ENCODE data around the gene CDO1.

The CDO1 gene

GRCh38 chr5:115816226-115817081 lies at the start of gene CDO1:
Gene CDO1 (minus strand): TSS chr5:115816659. CDS start chr5:115816397, 262 bp downstream.
- Histone ChIP-seq H3K4me3 (ENCODE audit: low read depth, low read length) (peak within 1 kb of the TSS; percentile 73), H3K27ac (peak within 1 kb of the TSS; percentile 76), H3K27me3 (replicated peaks) (no peaks in the 10 kb centered on the region), H3K36me3 (replicated peaks) (no peaks in the 10 kb centered on the region)
- peak; percentile 60 for DNase-seq
- TF ChIP-seq CTCF (IDR thresholded peaks at IDR 0.05; ENCODE audit: low read depth, low read length, missing control alignments): no peak
- in situ Hi-C loops (cut with HindIII; ENCODE audit: low pct_ligation_motif_present, low sequenced_read_pairs): no loop called here

- TF ChIP-seq CTCF (IDR thresholded peaks at IDR 0.05; ENCODE audit: low read depth, low read length, missing control alignments): no peak
- Histone ChIP-seq H3K4me3 (ENCODE audit: low read depth, low read length) (no peak overlapping the region), H3K36me3 (replicated peaks) (no peaks in the 10 kb centered on the region), H3K27ac (no peak overlapping the region), H3K27me3 (replicated peaks) (no peaks in the 10 kb centered on the region)
- DNase-seq: no peak
- in situ Hi-C loops (cut with HindIII; ENCODE audit: low pct_ligation_motif_present, low sequenced_read_pairs): no loop called here
These were observed 42.9 kb upstream of the CDO1 start for GRCh38 chr5:115859378-115859777.

DNA sequence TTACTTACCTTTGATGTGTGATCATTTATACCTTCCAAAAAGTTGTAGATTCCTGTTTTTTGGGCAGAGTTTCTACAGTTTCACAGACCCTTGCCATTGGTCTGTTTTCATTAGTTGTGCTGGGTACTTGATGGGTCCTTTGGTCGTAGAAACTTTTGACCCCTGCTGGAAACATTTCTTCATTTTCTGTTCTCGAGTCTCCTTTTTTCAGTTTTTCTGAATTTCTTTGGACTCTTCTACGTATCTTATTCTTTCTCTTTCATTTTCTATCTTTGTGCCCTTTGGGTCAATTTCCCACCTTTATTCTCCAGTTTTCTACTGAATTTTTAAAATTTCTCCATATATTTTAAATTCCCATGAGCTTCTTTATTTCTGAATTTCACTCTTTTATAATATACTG lies 41.9 kb upstream of the CDO1 start:
- no peak overlapping the region for H3K4me3 ChIP-seq (ENCODE audit: low read depth, low read length)
- peak overlapping the region; percentile 66 for H3K27ac ChIP-seq
- TF ChIP-seq CTCF (IDR thresholded peaks at IDR 0.05; ENCODE audit: low read depth, low read length, missing control alignments): no peak
- H3K27me3 ChIP-seq (replicated peaks): no peaks in the 10 kb centered on the region
- in situ Hi-C loops (cut with HindIII; ENCODE audit: low pct_ligation_motif_present, low sequenced_read_pairs): no loop called here
- peaks cover 2% of the 10 kb centered on the region for H3K36me3 ChIP-seq (replicated peaks)
- DNase-seq: no peak

DNA sequence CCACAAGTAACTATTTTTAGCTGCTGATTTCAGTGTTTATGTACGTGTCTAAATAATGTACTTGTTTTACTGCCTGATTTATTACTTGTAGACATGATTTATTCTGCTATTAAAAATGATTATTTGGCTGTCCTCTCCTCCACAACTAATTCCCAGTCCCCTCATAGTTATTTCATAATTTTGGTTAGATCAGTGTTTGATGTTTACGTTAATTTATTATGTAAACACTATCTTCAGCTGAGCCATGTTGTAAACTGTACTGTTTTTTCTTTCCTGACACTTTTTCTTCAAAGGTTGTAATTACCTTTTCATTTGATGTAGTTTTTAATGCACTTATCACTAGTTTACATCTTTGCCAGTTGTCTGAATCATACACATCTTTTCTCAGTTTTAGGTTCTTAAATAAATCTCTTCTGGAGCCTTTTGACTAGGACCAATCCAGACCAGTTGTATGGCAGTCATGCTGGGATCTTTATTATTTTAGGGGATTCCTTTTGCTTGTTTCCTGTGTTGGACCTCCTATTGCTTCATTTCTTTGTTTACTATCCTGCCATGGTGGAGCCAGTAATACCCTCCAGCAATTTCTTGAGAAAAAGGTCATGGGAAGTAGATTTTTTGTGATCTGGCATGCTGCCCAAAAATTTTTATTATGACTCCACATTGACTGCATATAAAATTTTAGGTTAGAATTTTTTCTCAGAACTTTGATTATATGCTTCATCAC lies 41.3 kb upstream of the CDO1 start:
- Histone ChIP-seq H3K4me3 (ENCODE audit: low read depth, low read length) (no peak overlapping the region), H3K27me3 (replicated peaks) (no peaks in the 10 kb centered on the region), H3K27ac (peak overlapping the region; percentile 66), H3K36me3 (replicated peaks) (peaks cover 2% of the 10 kb centered on the region)
- in situ Hi-C loops (cut with HindIII; ENCODE audit: low pct_ligation_motif_present, low sequenced_read_pairs): no loop called here
- no peak for TF ChIP-seq CTCF (IDR thresholded peaks at IDR 0.05; ENCODE audit: low read depth, low read length, missing control alignments)
- DNase-seq: peak; percentile 72

DNA sequence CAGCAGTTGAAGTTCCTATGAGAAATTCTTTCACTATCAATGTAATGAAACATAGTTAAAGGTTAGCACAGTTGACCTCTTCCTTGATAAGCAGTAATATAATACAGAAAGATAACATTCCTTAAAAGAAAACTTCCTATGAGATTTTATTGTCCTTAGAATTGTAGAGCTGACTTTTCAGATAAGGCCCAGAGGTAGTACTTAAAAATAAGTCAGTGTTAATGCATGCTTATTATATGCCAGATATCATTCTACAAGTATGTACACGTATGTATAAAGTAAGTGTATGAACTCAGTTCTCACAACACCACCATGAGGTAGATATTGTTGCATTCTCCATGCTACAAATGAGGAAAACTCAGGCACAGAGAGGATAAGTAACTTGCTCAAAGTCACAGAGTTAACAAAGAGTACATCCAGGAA lies 40.6 kb upstream of the CDO1 start:
- no peaks in the 10 kb centered on the region for H3K27me3 ChIP-seq (replicated peaks)
- no peak for TF ChIP-seq CTCF (IDR thresholded peaks at IDR 0.05; ENCODE audit: low read depth, low read length, missing control alignments)

More for the DNA sequence above, 40.6 kb upstream of the CDO1 start:
- DNase-seq: no peak
- peak overlapping the region; percentile 66 for H3K27ac ChIP-seq
- peaks cover 2% of the 10 kb centered on the region for H3K36me3 ChIP-seq (replicated peaks)
- no peak overlapping the region for H3K4me3 ChIP-seq (ENCODE audit: low read depth, low read length)
- in situ Hi-C loops (cut with HindIII; ENCODE audit: low pct_ligation_motif_present, low sequenced_read_pairs): no loop called here

All from brain microvascular endothelial cell (primary cell).